Limb (tissue), 2 donors: Measurements from ENCODE around the gene TRIM13.
"Not testable (repeated sequence)": the region's sequence is repeated elsewhere in the genome, so short reads cannot be mapped to it uniquely, and the experiment has no call there.

Experiments
- DNase-seq, 2 donors: peaks; one replicate each; pipeline ENCODE4 v3.0.0-alpha.2; 2016; ENCODE audit errors: extremely low spot score in 2 of 2

The TRIM13 gene

GRCh38 chr13:50060718-50061117 is 63.9 kb downstream of the TRIM13 start:
- DNase-seq: no peak

GRCh38 chr13:50062336-50062735 is 65.5 kb downstream of the TRIM13 start:
- DNase-seq: not testable (repeated sequence)

- no peak for DNase-seq
Observed at GRCh38 chr13:50065712-50066111, 68.9 kb downstream of the TRIM13 start.
